Non-pigmented ciliary epithelial cell (primary cell): ENCODE measurements around the gene C8B.
A peak's percentile ranks its signal among the peaks of the same experiment; 100 is the strongest.

ENCODE experiments used
- DNase-seq: peaks from one replicate; pipeline ENCODE4 v3.0.0-alpha.2; 2010; ENCODE audit warnings: low read depth

C8B gene

DNA sequence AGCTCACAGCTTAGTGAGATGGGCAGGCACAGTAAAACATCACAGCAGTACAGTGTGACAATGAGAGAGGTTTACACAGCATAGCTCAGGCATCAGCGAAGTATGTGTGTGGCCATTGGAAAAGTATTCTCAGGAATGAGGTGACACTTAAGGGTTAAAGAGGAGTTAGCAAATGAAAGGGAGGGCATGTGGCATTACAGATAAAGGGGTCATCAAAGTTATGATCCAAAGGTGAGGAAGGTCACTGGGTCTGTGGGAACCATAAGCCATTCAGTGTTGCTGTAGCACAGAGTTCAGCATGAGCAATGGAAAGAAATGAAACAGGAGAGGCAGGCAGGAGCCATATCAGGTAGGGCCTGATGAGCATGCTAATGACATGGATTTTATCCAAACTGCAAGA lies 4.5 kb upstream of the C8B start:
- no peak for DNase-seq

DNA sequence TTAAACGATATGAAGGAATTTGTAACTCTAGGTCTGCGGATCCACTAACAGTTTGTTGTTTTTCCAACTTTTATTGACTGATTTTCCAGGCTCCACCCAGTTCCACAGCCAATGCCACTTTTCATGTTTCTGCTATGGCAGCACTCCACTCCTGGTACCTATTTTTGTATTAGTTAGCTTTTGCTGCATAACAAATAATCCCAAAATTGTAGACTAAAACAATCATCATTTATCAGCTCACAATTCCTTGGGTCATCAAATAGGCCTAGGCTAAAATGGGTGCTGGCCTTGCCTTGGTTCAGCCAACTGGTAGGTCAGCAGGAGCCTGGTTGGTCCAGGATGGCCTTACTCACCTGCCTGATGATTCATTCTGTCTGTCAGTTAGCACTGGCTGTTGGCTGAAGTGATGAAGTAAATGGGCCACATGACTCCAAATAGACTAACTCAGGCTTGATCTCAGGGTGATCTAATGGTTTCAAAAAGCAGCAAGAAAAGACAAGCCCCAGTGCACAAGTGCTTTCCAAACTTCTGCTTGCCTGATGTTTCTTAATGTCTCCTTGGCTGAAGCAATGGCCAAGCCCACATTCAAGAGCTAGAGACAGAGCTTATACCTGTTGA lies 3.2 kb upstream of the C8B start:
- DNase-seq = no peak

GRCh38 chr1:56967900-56968832 lies 2.4 kb upstream of the C8B start:
- DNase-seq = no peak

DNA sequence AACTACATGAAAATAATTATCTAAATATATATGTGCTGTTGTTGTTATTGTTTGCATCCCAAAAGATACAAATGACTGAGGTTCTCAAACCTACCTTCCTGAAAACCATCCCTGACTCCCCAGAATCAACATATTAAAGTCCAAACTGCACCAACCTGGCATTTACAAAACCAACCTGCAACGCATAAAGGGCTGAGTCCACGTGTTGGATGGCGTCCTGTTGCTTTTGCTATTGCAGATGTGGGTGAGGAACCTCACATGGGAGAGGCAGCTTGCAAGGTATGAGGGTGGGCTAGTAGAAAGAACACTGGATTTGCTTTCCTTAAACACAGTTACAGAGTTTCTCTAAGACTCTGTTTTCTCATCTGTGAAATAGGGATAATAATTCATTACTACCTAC lies 1.5 kb upstream of the C8B start:
- no peak for DNase-seq

DNA sequence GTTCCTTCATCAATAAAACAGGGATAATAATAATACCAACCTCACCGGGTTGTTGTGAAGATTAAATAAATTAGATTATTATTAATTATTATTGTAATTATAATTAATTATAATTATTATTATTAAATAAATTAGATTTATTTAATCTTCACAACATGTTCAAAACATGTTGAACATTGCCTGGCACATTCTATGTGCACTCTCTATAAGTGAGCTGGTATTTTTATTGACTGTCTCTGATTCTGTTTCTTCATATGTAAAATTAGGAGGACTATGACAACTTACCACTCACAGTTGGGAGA lies 834 bp upstream of the C8B start:
- no peak for DNase-seq

DNA sequence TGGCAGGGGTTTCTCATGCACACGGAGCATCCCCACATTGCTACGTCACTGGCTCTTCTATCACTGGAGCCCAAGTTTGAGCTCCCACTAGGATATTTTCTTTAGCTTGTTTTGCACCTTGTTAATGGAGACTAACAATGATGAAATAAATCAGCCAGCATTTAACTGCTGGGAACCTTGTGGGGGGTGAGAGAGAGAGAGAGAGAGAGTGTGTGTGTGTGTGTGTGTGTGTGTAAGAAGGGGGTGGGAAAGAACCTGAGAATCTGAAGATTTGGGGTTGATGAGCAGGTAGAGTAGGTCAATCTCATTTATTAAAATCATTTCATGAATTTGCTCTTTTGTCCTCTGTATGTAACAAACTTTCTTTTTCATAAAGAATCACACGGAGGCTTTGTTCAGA lies 624 bp downstream of the C8B start:
- DNase-seq = no peak

- no peak for DNase-seq
Observed at GRCh38 chr1:56964349-56965017, 1.3 kb downstream of the C8B start.

DNA sequence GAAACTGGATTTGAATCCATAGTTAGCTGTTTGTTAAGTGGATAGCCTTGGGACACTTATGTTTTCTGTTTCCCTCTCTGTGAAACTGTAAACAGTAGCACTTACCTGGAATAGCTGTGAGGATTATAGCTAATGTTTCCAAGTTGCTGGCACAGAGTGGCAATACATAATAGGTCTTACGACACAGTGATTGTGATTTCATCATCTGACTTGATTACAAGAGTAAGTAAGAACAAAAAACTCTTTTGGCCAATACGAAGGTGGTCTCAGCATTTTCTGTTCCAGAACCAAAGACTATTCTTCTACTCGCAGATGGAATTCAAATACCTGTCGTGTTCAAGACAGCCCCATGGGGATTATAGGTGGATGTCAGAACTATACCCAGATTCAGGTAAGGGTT lies 2.1 kb downstream of the C8B start:
- no peak for DNase-seq

DNA sequence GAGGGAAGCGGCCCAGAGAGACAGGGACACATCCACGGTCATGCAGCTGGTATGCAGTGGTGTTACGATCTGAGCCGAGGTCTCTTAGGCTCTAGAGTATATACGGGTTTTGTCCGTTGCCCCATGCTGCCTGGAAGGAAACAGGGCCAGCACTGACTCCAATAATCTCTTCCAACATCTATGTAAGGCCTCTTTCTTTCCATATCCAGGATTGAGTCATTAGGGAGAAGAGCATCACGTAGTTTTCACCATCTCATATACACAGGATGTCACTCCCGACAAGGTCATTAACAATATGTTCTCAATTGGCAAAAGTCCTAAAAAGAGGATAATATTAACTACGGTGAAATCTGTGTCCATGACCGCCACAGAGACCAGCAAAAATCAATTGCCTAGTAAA lies 4.4 kb downstream of the C8B start:
- no peak for DNase-seq

- DNase-seq = peak; percentile 8
Observed at GRCh38 chr1:56958526-56958925, 7.3 kb downstream of the C8B start.

- DNase-seq = no peak
Observed at GRCh38 chr1:56957931-56958330, 7.9 kb downstream of the C8B start.

DNA sequence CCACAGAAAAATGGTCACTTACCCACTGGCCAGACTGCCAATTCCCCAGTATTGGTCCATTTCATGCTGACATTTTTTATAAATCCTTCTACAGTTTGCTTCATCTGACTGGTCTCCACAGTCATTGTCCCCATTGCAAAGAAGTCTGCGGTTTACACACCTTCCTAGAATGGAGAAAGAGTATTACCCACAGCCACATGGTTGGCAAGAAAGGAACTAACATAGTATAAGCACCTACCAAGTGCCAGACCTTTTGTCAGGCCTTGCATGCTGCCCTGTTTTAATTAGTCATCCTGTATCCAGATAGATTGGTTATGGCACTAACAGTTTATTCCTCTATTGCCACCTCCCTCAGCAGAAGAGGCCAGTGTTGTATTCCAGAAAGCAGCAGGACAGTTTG lies 11.2 kb downstream of the C8B start:
- DNase-seq = no peak

DNA sequence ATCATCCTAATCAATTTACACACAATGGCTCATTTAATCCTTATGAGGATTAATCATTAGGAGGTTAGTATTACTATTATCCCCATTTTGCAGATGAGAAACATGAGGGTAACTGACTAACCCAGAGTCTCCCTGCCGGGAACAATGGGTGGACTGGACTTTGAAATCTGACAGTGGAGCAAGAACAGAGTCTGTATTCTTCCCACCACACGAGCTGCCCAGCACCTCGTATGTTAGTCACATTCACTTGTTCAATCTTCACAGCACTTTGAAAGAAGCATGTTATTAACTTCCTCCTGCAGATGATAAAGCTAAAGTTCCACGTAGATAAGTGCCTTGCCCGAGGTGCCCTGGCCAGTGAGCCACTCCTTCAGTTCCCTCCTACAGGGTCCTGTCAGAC lies 12.4 kb downstream of the C8B start:
- DNase-seq = no peak

- no peak for DNase-seq
Observed at GRCh38 chr1:56952501-56952900, 13.3 kb downstream of the C8B start.

- DNase-seq = no peak
Observed at GRCh38 chr1:56948403-56949023, 17.3 kb downstream of the C8B start.

GRCh38 chr1:56940039-56940438 lies 25.8 kb downstream of the C8B start:
- no peak for DNase-seq

GRCh38 chr1:56939209-56939608 lies 26.6 kb downstream of the C8B start:
- no peak for DNase-seq

- no peak for DNase-seq
Observed at GRCh38 chr1:56938646-56939045, 27.2 kb downstream of the C8B start.

- no peak for DNase-seq
Observed at GRCh38 chr1:56934430-56935060, 31.3 kb downstream of the C8B start.

- no peak for DNase-seq
Observed at GRCh38 chr1:56933606-56934005, 32.2 kb downstream of the C8B start.

GRCh38 chr1:56933161-56933560 lies 32.7 kb downstream of the C8B start:
- no peak for DNase-seq

DNA sequence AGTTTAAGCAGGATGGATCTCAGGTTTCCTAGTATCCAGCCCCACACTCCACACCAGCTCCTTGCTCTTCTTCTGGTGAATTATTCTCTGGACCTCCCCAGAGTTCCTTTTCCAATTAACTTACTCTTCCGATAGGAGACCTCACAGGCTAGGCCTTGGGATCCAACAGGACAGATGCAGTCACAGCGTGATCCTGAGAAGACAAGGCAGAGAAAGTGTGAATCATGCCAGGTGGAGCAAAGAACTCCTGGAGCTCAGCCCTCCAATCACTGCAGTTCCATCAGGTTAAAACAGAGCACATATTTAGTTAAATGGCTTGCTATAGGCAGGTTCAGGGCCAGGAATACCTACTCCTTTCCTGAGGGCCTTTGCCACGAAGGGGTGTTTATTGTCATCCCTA lies 34.1 kb downstream of the C8B start:
- no peak for DNase-seq
